ENCODE measurements around the gene PRR5L.

DNA sequence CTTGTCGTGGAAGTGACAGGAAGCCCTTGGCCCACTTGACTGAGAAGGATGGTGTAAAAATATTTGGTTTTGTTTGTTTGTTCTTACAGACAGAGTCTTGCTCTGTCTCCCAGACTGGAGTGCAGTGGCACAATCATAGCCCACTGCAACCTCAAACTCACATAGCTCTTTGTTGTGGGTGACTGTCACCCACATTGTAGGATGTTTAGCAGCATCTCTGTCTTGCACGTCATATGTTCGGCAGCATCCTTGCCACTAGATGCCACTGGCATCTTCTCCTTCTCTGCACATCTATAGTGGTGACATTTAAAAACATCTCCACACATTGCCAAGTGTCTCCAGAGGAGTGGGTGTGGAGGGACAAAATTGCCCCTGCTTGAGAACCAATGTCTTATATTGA lies 56.8 kb downstream of the PRR5L start:
- TF ChIP-seq, protein P1, sequence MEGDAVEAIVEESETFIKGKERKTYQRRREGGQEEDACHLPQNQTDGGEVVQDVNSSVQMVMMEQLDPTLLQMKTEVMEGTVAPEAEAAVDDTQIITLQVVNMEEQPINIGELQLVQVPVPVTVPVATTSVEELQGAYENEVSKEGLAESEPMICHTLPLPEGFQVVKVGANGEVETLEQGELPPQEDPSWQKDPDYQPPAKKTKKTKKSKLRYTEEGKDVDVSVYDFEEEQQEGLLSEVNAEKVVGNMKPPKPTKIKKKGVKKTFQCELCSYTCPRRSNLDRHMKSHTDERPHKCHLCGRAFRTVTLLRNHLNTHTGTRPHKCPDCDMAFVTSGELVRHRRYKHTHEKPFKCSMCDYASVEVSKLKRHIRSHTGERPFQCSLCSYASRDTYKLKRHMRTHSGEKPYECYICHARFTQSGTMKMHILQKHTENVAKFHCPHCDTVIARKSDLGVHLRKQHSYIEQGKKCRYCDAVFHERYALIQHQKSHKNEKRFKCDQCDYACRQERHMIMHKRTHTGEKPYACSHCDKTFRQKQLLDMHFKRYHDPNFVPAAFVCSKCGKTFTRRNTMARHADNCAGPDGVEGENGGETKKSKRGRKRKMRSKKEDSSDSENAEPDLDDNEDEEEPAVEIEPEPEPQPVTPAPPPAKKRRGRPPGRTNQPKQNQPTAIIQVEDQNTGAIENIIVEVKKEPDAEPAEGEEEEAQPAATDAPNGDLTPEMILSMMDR (IDR thresholded peaks at IDR 0.05; ENCODE audit: low read depth, low read length), result peak; percentile 43
- TF ChIP-seq EZH2phosphoT487 (IDR thresholded peaks at IDR 0.05; ENCODE audit: low read depth), result no peak
